Endothelial cell of umbilical vein (primary cell): Measurements from ENCODE around the gene FAM117B. TPM values are rescaled to one million over a fixed set of nuclear protein-coding genes. Genes with fewer than 3 reads are reported as not detected.

Experiments used
- BruUV-seq: library from RNA; stranded (reverse); fragments of 400-500 nt; replicated peaks from 2 replicates; lab custom pipeline; 2021; lab: Mats Ljungman, UMichigan
- CTCF ChIA-PET: fragments of 300-600, 350-600 bp; sonication (Branson Sonifier 250); formaldehyde crosslinking; loops from one replicate; lab custom pipeline; 2021; ENCODE audit warnings: antibody characterized with exemption, inconsistent platforms; lab: Charles Lee
- POLR2A ChIA-PET: fragments of 300-600, 350-600 bp; sonication (Branson Sonifier 250); formaldehyde crosslinking; loops from one replicate; lab custom pipeline; 2021; ENCODE audit warnings: antibody characterized with exemption, inconsistent platforms; lab: Charles Lee
- DNase-seq: peaks from one replicate; pipeline ENCODE4 v3.0.0-alpha.2; 2011; ENCODE audit warnings: low read depth, low spot score
- FAIRE-seq: peaks from 2 replicates; lab custom pipeline; 2011; peaks lifted over from hg19 to GRCh38; lab: Jason Lieb, UNC
- H2AFZ ChIP-seq: 2 replicates; pipeline ENCODE4 v1.6.0; 2012; ENCODE audit warnings: low read depth, low read length, control low read depth, inconsistent platforms
- H3K27ac ChIP-seq: 2 replicates; pipeline ENCODE4 v1.5.1; 2011; ENCODE audit warnings: low read depth, mild to moderate bottlenecking, control low read depth, low read length, moderate library complexity; ENCODE audit not compliant: insufficient read depth
- H3K27me3 ChIP-seq, 2 experiments: 2 replicates each; pipeline versions ENCODE4 v1.6.0 to v1.6.1; 2011; ENCODE audit warnings: low read length in 2 of 2, mixed read lengths in 1 of 2; ENCODE audit not compliant: control insufficient read depth in 2 of 2, insufficient read depth in 2 of 2
- H3K36me3 ChIP-seq, 2 experiments: 2 replicates in 1 of 2; 3 replicates in 1 of 2; pipeline ENCODE4 v1.5.1; 2011; ENCODE audit warnings: low read length in 2 of 2, mild to moderate bottlenecking in 1 of 2, moderate library complexity in 1 of 2; ENCODE audit not compliant: control insufficient read depth in 2 of 2, insufficient read depth in 2 of 2; ENCODE audit errors: extremely low read depth in 1 of 2
- H3K4me1 ChIP-seq: 3 replicates; pipeline ENCODE4 v1.5.1; 2011; ENCODE audit warnings: mild to moderate bottlenecking, low read length; ENCODE audit not compliant: control insufficient read depth, insufficient read depth; ENCODE audit errors: extremely low read depth
- H3K4me2 ChIP-seq: 2 replicates; pipeline ENCODE4 v1.6.1; 2011; ENCODE audit warnings: low read length, control low read depth, mixed read lengths; ENCODE audit not compliant: insufficient read depth
- H3K4me3 ChIP-seq, 3 experiments: fragments of 200-600 bp in 1 of 3; sonication (generic), shearing (Covaris generic) in 1 of 3; replicated peaks in 1 of 3; 2 replicates each; pipeline ENCODE4 v1.5.1; 2011 to 2016; ENCODE audit warnings: control low read depth in 3 of 3, low read length in 3 of 3, mild to moderate bottlenecking in 2 of 3, inconsistent platforms in 1 of 3, low read depth in 1 of 3, moderate library complexity in 1 of 3; ENCODE audit not compliant: insufficient read depth in 1 of 3
- H3K79me2 ChIP-seq: 2 replicates; pipeline ENCODE4 v1.6.0; 2012; ENCODE audit warnings: low read length, inconsistent platforms; ENCODE audit not compliant: control insufficient read depth, insufficient read depth
- H3K9ac ChIP-seq: replicated peaks from 2 replicates; pipeline ENCODE3; 2011; ENCODE audit warnings: low read length, control low read depth; ENCODE audit not compliant: insufficient read depth; ENCODE audit errors: extremely low read depth
- H3K9me1 ChIP-seq: replicated peaks from 3 replicates; pipeline ENCODE4 v1.6.0; 2011; ENCODE audit warnings: mild to moderate bottlenecking, low read length; ENCODE audit not compliant: control insufficient read depth, insufficient read depth; ENCODE audit errors: extremely low read depth
- H3K9me3 ChIP-seq: replicated peaks from 2 replicates; pipeline ENCODE4 v1.5.1; 2012; ENCODE audit warnings: low read length, inconsistent platforms; ENCODE audit not compliant: control insufficient read depth, insufficient read depth
- H4K20me1 ChIP-seq: replicated peaks from 2 replicates; pipeline ENCODE3; 2011; ENCODE audit warnings: mild to moderate bottlenecking, low read length; ENCODE audit not compliant: control insufficient read depth, insufficient read depth; ENCODE audit errors: extremely low read depth
- CTCF ChIP-seq, 2 donors: IDR thresholded peaks; 1 replicate in 1 of 2; 2 replicates in 1 of 2; pipeline ENCODE4 v1.5.1; 2011; ENCODE audit warnings: low read length in 2 of 2, mild to moderate bottlenecking in 2 of 2, moderate library complexity in 2 of 2, control low read depth in 1 of 2, inconsistent platforms in 1 of 2, low read depth in 1 of 2; ENCODE audit not compliant: insufficient read depth in 1 of 2; ENCODE audit errors: extremely low read depth in 1 of 2
- EZH2 ChIP-seq: IDR thresholded peaks from 2 replicates; pipeline ENCODE4 v1.6.1; 2012; ENCODE audit warnings: borderline replicate concordance, low read depth, mild to moderate bottlenecking, moderate library complexity, low read length, inconsistent platforms; ENCODE audit not compliant: severe bottlenecking
- FOS ChIP-seq: IDR thresholded peaks from 2 replicates; pipeline ENCODE4 v1.6.1; 2011; ENCODE audit warnings: mild to moderate bottlenecking, low read length, moderate library complexity, borderline replicate concordance; ENCODE audit not compliant: insufficient read depth
- GATA2 ChIP-seq: IDR thresholded peaks from 2 replicates; pipeline ENCODE4 v1.7.0; 2011; ENCODE audit warnings: low read depth, mild to moderate bottlenecking, moderate library complexity, mixed read lengths, low read length; ENCODE audit not compliant: insufficient read length, insufficient read depth
- JUN ChIP-seq: IDR thresholded peaks from 2 replicates; pipeline ENCODE4 v1.6.1; 2011; ENCODE audit warnings: borderline replicate concordance, low read depth; ENCODE audit not compliant: insufficient read length, insufficient read depth
- MAX ChIP-seq: IDR thresholded peaks from 2 replicates; pipeline ENCODE4 v1.6.1; 2011; ENCODE audit not compliant: insufficient read depth, insufficient read length
- MYC ChIP-seq: IDR thresholded peaks from one replicate; pipeline ENCODE4 v1.6.1; 2011; ENCODE audit warnings: mild to moderate bottlenecking, low read depth, low read length
- POLR2A ChIP-seq: IDR thresholded peaks from 2 replicates; pipeline ENCODE4 v1.6.1; 2012; ENCODE audit warnings: low read depth, mild to moderate bottlenecking, control low read depth, low read length
- POLR2AphosphoS5 ChIP-seq: IDR thresholded peaks from 2 replicates; pipeline ENCODE4 v1.6.1; 2012; ENCODE audit warnings: low read depth, mild to moderate bottlenecking, control low read depth, low read length, moderate library complexity; ENCODE audit not compliant: insufficient read depth
- dilution Hi-C: fragments of 300-500 bp; cut with MboI; formaldehyde crosslinking; loops from one replicate; pipeline ENCODE4 v1.15.0; 2019; ENCODE audit warnings: low sequenced_read_pairs; ENCODE audit not compliant: extremely low pct_ligation_motif_present
- intact Hi-C: fragments of 100-400 bp; cut with micrococcal nuclease; formaldehyde crosslinking; loops from one replicate; pipeline ENCODE4 v1.10.0; 2022
- polyA plus RNA-seq, 4 experiments: library from polyadenylated mRNA; depleted of rRNA in 3 of 4; stranded (reverse) in 3 of 4; unstranded in 1 of 4; fragments of >200 nt; gene quantifications; 2 replicates each; pipeline versions ENCODE4 v1.2.1 to v1.2.3, GENCODE V29; 2011 to 2012; ENCODE audit warnings: missing spikeins in 1 of 4
- total RNA-seq: library from RNA; stranded (reverse); gene quantifications from 2 replicates; pipeline ENCODE4 v1.2.3, GENCODE V29; 2021

FAM117B gene
- total and polyA plus RNA-seq, 2 donors (not counting 3 experiments of a cell fraction or from before 2014, with no cell fraction given): 1.3 to 7.0 TPM

- Histone ChIP-seq H4K20me1 (no peaks in the 10 kb centered on the region), H3K36me3 (no peaks in the 10 kb centered on the region), H3K27ac (no peak overlapping the region), H3K4me1 (no peaks in the 10 kb centered on the region), H3K27me3 (no peaks in the 10 kb centered on the region), H3K4me2 (no peak overlapping the region), H3K9me3 (no peaks in the 10 kb centered on the region), H3K9me1 (no peaks in the 10 kb centered on the region), H3K9ac (no peak overlapping the region), H3K79me2 (no peaks in the 10 kb centered on the region), H3K4me3 (no peak overlapping the region), H2AFZ (no peak overlapping the region)
- dilution Hi-C loops (no loop called here), intact Hi-C loops (no loop called here)
- CTCF ChIA-PET: no interaction called here
- FAIRE-seq (no peak), DNase-seq (no peak)
- BruUV-seq: no TSS peak
- POLR2A ChIA-PET: no interaction called here
- TF ChIP-seq POLR2A (no peak), POLR2AphosphoS5 (no peak), EZH2 (no peak), GATA2 (no peak)
These were observed 47.0 kb downstream of the FAM117B start for GRCh38 chr2:202681688-202682205.

GRCh38 chr2:202682274-202682673, 47.5 kb downstream of the FAM117B start:
- BruUV-seq: no TSS peak
- no peaks in the 10 kb centered on the region for H3K4me1 ChIP-seq
- no peaks in the 10 kb centered on the region for H3K27me3 ChIP-seq
- intact Hi-C loops (no loop called here), dilution Hi-C loops (no loop called here)
- no peaks in the 10 kb centered on the region for H3K79me2 ChIP-seq
- H3K36me3 ChIP-seq: no peaks in the 10 kb centered on the region
- no peak overlapping the region for H3K4me2 ChIP-seq
- H3K9me1 ChIP-seq: no peaks in the 10 kb centered on the region
- ChIA-PET POLR2A (no interaction called here), CTCF (no interaction called here)
- H3K9ac ChIP-seq: no peak overlapping the region
- no peak for DNase-seq
- H3K27ac ChIP-seq: no peak overlapping the region
- H4K20me1 ChIP-seq: no peaks in the 10 kb centered on the region
- no peak for FAIRE-seq
- no peaks in the 10 kb centered on the region for H3K9me3 ChIP-seq
- H3K4me3 ChIP-seq: no peak overlapping the region
- TF ChIP-seq CTCF (IDR thresholded peaks at IDR 0.05; ENCODE audit: extremely low read depth in 1 of 2, insufficient read depth in 1 of 2, low read depth in 1 of 2, low read length in 2 of 2) (no peak), POLR2AphosphoS5 (no peak), POLR2A (no peak), EZH2 (no peak), MAX (no peak), GATA2 (no peak), JUN (no peak), FOS (no peak), MYC (no peak)
- no peak overlapping the region for H2AFZ ChIP-seq
